Choroid plexus epithelial cell (primary cell): ENCODE data around the gene ZNF136.

Source experiments
- DNase-seq: peaks from one replicate; pipeline ENCODE4 v3.0.0-alpha.2; 2010; ENCODE audit warnings: low read depth
- H3K4me3 ChIP-seq: 2 replicates; pipeline ENCODE4 v1.5.1; 2011; ENCODE audit warnings: low read depth, mild to moderate bottlenecking, control low read depth, low read length, moderate library complexity
- CTCF ChIP-seq: conservative IDR thresholded peaks from 2 replicates; pipeline ENCODE4 v1.5.1; 2011; ENCODE audit warnings: low read depth, mild to moderate bottlenecking, control low read depth, inconsistent platforms, low read length, moderate library complexity

Gene ZNF136

DNA sequence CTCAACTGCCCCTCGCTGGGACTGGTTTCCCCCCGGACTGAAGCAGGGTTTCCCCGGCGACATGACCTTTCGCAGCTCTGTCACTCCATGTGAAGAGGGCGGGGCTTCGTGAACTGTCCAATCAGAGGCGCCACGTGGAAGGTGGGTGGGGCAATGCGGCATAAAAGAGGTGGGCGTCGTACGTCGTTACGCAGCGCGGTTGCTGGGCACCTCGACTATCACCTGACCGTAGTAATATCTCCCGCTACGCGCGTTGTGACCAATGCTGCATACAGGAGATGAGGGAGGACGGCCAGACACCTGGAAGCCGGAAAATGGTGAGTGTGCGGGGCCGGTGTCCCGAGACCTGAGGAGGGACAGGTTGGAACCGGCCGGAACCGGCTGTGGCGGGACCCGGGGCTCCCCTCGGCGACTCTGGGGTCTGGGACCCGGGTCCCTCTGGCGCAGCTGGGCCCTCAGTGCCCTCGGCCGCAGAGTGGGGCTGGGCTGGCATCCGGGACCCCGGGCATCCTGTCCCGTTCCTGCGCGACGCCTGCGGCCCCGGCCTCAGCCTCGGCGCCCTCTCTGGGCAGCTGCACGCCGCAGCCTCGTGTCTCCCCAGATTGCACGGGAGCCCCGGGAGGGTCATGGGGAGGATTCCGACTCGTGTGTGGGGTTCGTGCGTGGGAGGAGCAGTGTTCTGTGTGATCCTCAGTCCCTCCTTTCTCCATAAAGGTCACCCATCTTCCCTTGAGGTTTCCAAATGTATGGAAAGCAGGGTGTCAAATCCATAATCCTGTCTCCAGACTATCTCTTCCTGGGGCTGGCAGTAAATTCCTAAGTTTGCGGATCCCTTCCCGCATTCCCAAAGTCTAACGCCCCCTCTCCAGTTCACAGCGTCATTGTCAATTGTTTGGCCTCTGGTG lies 32.2 kb downstream of the ZNF136 start:
- H3K4me3 ChIP-seq: peak overlapping the region; percentile 65
- TF ChIP-seq CTCF: no peak

GRCh38 chr19:12198136-12198535 lies 35.2 kb downstream of the ZNF136 start:
- DNase-seq: no peak

More for the DNA sequence above, 32.2 kb downstream of the ZNF136 start:
- peak; percentile 79 for DNase-seq

DNA sequence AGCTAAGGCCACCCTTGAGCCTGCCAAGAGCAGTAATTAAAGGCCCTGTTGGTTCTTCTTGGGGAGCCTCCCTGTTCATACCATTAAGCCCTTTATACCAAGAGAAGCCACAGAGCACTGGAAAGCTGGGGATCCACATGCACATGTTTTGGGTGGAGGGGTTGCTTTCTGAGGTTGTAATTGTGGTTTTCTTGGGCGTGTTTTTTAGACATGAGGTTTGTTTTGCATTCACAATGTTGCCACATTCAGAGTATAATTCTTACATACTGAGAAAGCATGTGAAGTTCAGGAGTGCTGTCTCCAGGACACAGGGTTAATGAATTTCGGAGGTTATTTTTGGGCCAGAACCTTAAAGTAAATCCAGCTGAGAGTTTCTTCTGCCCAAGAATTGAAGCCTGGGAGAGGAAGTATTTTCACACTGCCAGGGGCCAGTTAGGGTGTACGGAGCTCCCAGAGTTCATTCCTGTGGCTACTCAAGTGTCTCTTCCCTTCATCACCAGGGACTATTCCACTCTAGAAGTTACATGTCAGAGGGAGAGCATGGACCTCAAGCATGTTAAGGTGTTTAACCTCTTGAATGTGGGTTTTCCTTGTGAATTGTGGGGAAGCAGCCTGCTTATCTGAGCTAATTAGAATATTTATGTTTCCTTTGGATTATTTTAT lies 37.0 kb downstream of the ZNF136 start:
- TF ChIP-seq CTCF: no peak
- no peak overlapping the region for H3K4me3 ChIP-seq
- peak; percentile 24 for DNase-seq

More at GRCh38 chr19:12198136-12198535, 35.2 kb downstream of the ZNF136 start:
- no peak for TF ChIP-seq CTCF
- H3K4me3 ChIP-seq: no peak overlapping the region

DNA sequence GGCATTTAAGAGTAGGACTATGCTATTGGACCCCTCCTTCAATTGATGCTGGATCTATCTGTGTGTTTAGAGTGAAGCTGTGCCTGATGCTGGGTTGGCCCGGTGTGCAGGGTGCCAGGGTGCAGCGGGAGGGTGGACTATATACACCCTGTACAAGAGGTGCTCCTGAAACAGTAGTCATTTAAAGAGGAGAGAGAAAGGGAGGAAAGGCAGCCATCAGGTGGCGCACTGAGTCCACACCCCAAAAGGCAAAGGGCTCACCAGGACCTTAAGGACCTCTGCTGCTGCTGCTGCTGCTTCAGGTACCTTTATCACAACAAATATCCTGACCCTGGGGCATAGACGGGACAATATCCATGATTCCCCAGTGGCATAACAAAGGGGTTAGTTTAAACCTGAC lies 39.4 kb downstream of the ZNF136 start:
- peak; percentile 14 for DNase-seq
- no peak overlapping the region for H3K4me3 ChIP-seq
- TF ChIP-seq CTCF: peak; percentile 35

DNA sequence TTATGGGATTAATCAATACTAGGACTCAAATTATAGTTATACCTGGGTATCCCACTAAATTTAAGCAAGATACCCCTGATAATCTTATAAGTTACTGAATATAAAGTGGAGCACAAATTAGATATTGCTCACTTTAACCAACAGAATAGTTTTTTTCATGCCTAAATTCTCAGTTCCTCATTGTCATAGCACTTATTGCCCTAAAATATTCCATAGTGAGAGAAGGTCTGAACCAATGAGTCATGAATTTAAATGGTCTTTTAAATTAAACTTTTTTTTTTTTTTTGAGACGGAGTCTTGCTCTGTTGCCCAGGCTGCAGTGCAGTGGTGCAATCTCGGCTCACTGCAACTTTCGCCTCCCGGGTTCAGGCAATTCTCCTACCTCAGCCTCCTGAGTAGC lies 42.4 kb downstream of the ZNF136 start:
- TF ChIP-seq CTCF: no peak
- no peak overlapping the region for H3K4me3 ChIP-seq
- no peak for DNase-seq

GRCh38 chr19:12208221-12208620 lies 45.3 kb downstream of the ZNF136 start:
- DNase-seq: no peak
- TF ChIP-seq CTCF: no peak
- no peak overlapping the region for H3K4me3 ChIP-seq
